HG02759 (cell line): ENCODE results near the gene KIRREL1.

ENCODE experiments used
- ATAC-seq: cut with Tn5 transposase; IDR thresholded peaks from one replicate; pipeline ENCODE4 v1.9.1; 2021; ENCODE audit warnings: mild to moderate bottlenecking, moderate library complexity; ENCODE audit not compliant: unreplicated experiment

The KIRREL1 gene

DNA sequence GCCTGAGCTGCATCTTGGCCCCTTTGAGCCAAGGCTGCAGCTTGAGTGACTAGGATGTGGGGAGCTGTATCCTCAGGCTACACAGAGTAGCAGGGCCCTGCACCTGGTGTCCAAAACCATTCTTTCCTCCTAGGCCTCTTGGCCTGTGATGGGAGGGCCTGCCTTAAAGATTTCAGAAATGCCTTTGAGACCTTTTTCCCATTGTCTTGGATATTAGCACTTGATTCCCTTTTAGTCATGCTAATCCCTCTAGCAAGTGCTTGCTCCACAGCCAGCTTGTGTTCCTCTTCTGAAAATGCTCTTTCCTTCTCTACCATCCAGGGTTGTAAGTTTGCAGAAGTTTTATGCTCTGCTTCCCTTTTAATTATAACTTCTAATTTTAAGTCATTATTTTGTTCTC is 21.7 kb upstream of the KIRREL1 start:
- ATAC-seq = no peak

DNA sequence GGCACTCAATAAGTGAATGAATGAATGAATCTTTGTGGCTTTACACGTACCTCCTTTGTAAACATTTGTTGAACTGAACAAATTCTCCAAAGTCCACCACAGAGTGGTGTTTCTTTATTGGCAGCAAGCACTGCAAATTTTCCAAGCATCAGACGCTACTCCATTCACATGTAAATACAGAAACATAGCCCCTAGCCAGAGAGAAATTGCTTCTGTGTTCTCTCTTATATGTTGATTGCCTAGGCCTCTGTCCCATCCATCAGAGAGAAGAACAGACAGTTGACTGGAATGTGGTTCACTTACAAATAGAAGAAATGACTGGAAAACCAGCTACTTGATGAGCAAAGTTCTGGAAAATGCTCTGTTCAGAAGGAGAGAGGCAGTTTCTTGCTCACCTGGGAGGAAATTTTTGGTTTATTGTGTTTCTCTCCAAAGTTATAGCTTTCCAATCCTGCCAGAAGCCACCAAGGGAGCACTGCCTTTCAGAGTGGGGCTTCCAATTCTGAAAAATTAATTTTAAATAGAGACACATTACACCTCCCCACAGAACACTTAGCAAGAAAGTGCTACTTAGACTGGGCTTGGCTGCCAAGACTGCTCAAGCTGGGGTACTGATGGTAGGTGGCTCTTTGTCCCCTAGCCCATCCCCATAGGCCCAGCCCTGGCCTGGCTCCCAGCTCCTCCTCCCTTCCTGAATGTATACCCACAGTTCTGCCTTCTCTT is 18.1 kb upstream of the KIRREL1 start:
- no peak for ATAC-seq

DNA sequence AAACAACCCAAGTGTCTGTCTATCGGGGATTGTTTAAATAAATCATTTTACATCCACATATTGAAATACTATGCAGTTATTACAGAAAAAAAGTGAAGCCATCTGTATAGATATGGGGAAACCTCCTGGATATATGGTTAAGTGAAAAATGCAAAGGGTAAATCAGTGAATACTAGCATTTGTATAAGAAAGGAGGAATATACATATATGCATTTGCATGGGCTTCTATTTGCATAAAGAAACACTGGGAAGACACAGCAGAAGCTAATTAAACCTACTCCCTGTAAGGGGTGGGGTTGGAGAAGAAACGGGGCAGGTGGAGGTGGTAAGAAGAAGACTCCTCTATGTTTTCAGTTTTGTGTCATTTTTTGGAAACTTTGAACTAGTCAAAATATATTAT is 16.6 kb upstream of the KIRREL1 start:
- ATAC-seq = no peak

GRCh38 chr1:157978586-157979403 is 14.7 kb upstream of the KIRREL1 start:
- no peak for ATAC-seq

GRCh38 chr1:157982136-157982535 is 11.3 kb upstream of the KIRREL1 start:
- no peak for ATAC-seq

DNA sequence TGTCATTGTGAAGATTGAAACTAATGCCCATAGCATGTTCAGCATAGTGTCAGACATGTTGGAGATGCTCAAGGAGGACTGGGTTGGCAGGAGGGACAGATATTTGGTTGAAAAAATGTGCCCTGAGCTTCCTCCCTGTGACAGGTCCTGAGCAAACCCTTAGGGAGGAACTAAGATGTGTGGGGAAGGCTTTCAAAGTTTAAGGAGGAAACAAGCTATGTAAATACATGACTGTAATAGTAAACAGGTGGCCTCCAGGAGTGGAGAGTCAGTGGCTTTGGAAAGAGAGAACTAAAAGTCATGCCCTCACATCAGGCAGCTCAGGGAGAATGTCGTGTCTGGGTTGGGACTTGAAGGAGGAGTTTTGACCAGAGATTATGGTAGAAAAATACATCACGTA is 9.7 kb upstream of the KIRREL1 start:
- ATAC-seq = no peak

DNA sequence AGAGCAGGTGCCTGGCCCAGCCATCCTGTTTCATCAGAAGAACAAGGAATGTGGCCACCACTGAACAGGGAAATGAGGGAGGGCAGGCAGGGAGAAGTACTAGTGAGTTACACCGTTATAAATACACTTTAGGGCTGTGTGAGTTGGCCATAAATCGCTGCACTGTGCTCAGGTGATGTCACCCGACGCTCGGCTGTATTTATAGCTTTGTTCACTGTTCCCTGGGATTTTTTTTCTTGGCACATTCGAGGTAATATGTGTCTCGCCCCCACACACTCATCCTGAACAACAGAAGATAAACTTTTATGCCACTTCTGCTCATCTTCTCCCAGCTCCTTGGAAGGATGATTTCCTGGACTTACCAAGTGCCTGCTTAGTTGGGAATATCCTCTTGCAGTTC is 9.0 kb upstream of the KIRREL1 start:
- ATAC-seq = no peak

DNA sequence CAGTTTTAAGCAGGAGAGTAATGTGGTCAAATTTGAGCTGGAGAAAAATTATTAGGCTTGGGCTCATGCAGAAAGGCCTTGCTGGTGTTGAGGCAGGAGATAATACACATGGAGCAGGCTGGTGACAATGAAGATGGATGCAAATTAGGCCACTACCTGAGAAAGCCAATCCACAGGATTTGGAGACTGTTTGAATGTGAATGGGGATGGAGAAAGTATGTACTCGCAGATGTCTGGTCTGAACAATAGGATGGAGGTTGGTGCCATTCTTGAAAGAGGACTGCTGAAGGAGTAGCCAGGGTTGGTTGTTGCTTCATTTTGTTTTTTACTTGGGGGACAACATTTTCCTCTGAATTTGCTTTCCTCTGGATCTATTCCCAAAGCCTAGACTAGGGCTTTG is 8.0 kb upstream of the KIRREL1 start:
- no peak for ATAC-seq

DNA sequence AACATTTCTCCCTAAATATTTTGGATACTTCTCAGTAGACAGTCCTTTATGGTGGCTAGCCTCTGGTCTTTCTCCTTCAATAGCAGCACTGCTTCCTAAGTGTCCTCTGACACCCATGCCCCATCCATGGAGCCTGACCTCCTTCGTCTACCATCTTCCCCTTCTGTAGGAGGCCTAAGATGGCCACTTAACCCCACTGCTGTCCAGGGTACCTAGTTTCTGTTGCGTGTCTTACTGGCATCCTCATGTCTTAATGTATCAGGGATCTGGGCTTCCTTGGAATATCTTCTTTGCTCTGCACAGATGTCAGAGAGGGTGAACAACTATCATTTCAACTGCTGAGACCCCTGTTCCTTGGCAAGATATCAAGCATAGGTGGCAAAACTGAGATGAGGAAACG is 5.4 kb upstream of the KIRREL1 start:
- no peak for ATAC-seq

GRCh38 chr1:157992031-157992832 is 1.2 kb upstream of the KIRREL1 start:
- no peak for ATAC-seq

- ATAC-seq = no peak
Observed at GRCh38 chr1:157992833-157993146, 655 bp upstream of the KIRREL1 start.

- ATAC-seq = no peak
Observed at GRCh38 chr1:157993918-157994605, 617 bp downstream of the KIRREL1 start.

DNA sequence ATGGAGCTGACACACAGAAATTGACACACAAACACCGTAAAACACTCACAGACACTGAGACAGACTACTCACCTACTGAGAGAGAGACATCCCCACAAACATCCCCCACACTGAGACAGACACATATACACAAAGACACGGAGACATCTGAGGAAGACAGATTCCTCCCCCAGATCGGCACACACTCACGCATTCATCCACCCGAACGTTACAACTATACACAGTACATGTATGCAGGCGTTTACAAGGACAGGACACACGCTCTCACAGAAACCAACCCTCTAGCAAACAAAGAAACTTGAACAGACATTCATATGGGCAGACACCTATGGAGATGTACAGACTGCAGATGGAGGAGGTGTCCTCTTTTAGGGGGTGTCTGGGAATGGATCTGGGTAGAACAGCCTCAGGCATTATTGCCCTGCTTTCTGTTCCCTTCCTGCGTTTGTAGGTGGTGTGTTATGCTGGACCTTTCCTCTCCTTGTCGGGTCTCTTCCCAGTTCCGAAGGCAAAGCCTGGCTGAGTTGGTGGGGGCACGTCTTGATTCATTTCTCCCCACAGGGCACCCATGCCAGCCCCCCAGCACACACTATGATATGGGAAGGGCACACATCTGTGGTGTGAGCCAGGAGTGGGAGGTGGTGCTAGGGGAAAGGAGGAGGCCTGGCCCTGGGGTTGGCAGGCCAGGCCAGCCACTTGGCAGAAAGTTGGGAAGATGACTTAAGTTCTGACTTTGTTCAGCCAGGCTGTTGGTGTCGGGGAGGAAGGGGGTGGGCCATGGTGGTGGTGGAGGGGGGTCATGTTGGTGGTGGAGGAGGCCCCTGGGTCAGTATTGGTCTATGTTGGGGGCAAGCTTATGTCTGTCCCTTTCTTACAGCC is 1.5 kb downstream of the KIRREL1 start:
- no peak for ATAC-seq

- ATAC-seq = no peak
Observed at GRCh38 chr1:157995583-157996169, 2.2 kb downstream of the KIRREL1 start.

DNA sequence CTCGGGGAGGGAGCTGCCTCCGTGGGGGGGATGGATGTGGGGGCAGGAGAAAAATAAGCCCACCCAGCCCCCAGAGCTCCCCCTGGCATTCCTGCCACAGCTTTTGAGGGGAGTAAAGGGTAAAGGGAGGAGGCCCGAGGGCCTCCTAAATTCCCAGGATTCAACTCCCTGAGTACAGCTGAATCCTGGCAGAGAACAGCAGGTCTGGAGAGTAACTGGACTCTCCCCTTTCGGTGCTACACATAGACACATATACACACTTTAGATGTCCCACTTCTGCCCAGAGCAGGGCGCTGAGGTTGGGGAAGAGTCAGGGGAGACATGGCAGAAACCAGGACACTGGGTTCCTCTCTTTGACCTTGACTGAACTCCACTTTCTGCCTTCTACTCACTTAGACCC is 3.0 kb downstream of the KIRREL1 start:
- no peak for ATAC-seq

DNA sequence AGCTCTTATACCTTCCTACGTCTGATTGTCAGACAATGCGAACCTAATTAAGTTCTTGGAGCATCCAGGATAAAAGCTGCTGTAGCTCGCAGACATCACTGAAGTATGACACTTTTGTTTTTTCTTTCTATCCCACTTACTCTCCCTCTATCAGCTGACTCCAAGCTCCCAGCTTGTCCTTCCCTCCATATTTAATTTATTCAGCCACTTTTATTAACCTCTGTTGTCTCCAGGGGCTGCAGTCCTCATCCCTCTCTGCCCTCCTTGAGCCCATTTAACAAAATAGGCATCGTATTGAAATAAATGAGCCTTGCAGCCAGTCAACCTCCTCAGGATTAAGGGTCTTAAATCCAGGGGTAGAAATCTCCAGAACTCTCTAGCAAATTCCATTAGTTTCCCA is 7.1 kb downstream of the KIRREL1 start:
- ATAC-seq = no peak

DNA sequence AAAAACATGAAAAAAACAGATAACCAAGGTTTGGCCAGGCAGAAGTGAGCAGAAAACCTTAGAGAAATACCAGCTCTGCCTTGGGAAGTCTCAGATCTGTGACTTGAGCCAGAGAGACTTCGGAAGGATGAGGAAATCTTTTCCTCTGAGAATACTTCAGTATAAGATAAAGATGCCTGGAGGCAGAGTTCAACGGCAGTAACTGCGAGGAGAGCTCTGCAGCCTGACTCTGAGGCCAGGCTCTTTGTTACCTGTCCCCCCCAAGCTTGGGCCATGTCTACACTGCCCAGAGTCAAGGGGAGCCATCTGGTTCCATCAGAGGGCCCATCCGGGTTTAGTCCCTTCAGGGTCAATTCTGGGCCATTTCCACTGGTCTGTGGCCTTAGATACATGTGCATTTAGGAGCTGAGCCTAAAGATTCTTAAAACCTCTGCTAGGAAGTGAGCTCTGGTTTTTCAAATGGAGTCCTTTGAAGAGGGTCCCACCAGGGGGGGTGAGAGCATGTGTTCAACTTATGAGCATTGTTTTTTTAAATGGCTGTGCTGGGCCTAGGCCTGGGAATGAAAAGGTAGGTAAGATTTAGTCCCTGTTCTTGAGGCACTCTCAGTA is 8.7 kb downstream of the KIRREL1 start:
- no peak for ATAC-seq

GRCh38 chr1:158002631-158003405 is 9.4 kb downstream of the KIRREL1 start:
- no peak for ATAC-seq

GRCh38 chr1:158003406-158003800 is 10.0 kb downstream of the KIRREL1 start:
- no peak for ATAC-seq
